IPS DF 19.7 (cell line): Measurements from ENCODE around the gene TSNAXIP1.
"Not testable (repeated sequence)": the region's sequence is repeated elsewhere in the genome, so short reads cannot be mapped to it uniquely, and the experiment has no call there.

Experiments used
- DNase-seq: peaks from one replicate; pipeline ENCODE4 v3.0.0-alpha.2; 2013; ENCODE audit warnings: low read depth, low spot score

The TSNAXIP1 gene

DNA sequence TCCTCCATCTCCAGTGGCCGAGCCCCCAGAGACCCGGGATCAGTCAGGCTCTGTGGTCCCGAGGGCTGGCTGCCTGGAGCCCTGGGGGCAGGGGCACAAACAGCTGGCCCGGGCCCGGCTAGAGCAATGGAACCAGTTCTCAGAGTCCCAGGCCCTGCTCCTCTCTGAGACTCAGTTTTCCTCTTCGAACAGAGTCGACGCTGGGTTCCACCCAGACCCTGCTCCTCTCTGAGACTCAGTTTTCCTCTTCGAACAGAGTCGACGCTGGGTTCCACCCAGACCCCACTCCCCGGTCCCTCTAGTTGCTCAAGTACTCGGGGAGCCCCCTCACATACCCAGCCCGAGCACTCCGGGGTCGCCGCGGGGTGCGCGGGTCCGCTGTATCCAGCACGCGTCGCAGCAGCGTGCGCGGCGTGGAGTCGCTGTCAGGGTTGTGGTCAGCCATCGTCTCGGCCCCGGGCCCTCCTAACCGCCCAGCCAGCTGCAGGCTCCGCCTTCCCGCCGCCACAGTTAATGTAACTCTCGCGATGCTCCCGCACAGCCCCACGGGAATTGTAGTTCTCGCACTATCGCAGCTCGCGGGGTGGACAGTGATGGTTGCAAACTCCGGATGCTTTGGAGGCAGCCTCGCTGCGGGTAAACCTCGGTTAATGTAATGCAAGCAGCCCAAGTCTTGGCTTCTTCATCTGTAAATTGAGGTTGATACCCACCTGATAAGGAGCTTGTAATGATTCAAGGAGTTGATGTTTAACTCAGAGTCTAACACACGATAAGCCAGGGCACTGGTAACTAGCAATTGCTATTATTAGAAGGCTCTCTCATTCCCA, 26.9 kb downstream of the TSNAXIP1 start:
- DNase-seq = no peak

DNA sequence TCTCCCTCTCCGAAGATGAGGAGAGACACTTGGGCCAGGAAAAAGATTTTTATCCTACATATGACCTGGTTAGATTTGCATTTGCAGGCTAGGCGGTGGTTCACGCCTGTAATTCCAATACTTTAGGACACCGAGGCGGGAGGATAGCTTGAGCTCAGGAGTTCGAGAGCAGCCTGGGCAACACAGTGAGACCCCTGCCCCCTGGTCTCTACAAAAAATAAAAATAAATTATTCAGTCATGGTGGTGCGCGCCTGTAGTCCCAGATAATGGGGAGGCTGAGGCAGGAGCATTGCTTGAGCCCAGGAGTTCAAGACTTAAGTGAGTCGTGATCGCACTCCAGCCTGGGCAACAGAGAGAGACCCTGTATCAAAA, 27.5 kb downstream of the TSNAXIP1 start:
- DNase-seq = no peak

DNA sequence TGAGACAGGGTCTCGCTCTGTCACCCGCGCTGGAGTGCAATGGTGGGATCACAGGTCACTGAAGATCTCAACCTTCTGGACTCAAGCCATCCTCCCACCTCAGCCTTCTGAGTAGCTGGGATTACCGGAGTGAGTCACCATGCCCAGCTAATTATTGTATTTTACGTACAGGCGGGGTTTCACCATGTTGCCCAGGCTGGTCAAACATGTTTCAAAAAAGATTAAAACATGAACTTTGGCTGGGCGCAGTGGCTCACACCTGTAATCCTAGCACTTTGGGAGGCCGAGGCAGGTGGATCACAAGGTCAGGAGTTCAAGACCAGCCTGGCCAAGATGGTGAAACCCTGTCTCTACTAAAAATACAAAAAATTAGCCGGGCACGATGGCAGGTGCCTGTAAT, 30.5 kb downstream of the TSNAXIP1 start:
- DNase-seq = not testable (repeated sequence)

DNA sequence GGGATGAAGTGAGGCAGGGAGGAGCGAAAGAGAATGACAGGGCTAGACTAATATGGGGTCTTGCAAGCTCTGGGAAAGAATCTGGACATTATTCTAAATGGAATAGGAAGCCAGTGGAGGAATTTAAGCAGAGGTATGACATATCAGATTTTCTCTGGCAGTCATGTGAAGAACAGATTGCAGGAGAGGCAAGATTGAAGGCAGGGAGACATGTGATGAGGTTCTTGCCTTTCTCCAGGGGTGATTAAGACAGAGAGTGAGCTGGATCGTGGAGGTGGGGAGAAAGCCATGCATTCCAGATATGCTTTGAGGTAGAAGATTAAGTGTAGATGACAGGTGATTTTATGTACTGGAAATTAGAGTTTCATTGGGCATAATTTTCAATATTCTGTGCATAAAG, 31.1 kb downstream of the TSNAXIP1 start:
- no peak for DNase-seq

DNA sequence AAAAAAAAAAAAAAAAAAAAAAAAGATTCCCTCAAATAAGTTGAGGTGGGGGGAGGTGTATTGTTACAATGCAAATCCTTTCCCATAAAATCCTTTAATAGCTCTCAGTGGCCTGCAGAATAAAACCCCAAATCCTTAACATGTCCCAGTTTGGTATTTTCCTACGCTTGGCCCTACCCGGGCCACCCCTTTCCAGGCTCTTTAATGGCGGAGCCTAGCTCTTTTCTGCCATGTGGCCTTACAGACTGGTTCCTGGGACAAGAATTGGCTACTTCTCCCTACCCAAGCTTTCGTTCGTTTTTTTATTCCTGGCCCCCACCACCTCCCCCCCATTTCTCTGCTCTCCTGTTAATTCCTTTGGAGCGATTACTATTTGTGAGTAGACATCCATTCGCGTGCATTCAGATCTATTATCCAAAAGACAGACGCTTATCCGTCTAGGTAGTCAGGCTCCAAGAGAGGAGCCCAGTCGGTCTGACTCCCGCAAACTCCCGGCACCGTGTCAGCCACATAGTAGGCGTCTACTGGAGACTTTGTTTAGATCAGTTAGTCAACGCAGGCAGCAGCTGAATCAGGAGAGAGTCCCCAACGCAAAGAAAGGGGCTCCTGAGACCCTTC, 34.6 kb downstream of the TSNAXIP1 start:
- no peak for DNase-seq

DNA sequence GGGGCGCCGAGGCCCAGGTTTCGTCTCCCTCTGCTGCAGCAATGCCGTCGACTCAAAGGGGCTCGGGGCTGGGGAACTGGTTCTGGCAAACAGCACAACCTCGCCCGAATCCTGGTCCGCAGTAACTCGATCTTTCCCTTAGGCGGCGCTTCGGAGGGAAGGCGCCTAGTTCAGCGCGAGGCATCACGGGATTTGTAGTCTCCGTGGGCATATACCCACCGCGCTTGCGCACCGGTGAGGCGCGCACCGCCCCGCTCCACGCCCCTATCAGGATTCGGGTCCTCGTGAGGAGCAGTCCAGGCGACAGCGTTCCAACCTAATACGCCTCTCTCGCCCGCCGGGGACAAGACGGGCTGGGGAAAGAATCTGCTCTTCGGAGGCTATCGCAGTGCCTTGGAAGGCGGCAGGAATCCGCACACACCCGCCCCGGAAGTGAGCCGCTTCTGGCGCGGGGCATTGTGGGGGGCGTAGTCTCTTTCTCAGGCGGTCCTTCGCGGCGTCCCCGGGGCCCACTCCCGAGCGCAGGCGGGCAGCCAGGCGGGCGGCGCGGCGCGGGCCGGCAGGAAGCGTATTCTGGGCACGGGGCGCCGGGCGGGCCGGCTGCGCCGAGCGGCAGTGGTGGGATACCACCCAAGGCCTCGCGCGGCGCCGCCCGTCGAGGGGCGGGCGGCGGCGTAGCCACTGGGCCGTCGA, 35.3 kb downstream of the TSNAXIP1 start, which contains the start of gene THAP11:
Gene THAP11 (plus strand): TSS at position 505 of the 693 bp plus-strand sequence. CDS start 235 bp downstream, outside the sequence.
- DNase-seq = no peak

DNA sequence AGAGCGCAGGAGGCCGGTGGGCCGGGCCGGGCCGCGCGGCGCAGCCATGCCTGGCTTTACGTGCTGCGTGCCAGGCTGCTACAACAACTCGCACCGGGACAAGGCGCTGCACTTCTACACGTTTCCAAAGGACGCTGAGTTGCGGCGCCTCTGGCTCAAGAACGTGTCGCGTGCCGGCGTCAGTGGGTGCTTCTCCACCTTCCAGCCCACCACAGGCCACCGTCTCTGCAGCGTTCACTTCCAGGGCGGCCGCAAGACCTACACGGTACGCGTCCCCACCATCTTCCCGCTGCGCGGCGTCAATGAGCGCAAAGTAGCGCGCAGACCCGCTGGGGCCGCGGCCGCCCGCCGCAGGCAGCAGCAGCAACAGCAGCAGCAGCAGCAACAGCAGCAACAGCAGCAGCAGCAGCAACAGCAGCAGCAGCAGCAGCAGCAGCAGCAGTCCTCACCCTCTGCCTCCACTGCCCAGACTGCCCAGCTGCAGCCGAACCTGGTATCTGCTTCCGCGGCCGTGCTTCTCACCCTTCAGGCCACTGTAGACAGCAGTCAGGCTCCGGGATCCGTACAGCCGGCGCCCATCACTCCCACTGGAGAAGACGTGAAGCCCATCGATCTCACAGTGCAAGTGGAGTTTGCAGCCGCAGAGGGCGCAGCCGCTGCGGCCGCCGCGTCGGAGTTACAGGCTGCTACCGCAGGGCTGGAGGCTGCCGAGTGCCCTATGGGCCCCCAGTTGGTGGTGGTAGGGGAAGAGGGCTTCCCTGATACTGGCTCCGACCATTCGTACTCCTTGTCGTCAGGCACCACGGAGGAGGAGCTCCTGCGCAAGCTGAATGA, 36.0 kb downstream of the TSNAXIP1 start:
- DNase-seq = no peak

DNA sequence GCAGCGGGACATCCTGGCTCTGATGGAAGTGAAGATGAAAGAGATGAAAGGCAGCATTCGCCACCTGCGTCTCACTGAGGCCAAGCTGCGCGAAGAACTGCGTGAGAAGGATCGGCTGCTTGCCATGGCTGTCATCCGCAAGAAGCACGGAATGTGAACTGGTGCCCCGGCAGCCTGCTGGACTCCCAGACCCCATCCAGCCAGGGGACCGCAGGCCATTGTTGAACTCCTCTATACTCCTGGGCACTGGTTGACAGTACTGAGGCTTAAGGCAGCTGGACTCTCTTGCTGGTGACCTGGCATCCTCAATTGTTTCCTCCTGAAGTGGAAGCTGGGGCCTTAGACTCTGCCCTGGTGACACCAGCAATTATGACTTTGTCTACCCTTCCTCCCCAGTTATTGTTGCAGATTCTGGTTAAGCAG, 36.7 kb downstream of the TSNAXIP1 start:
- no peak for DNase-seq

DNA sequence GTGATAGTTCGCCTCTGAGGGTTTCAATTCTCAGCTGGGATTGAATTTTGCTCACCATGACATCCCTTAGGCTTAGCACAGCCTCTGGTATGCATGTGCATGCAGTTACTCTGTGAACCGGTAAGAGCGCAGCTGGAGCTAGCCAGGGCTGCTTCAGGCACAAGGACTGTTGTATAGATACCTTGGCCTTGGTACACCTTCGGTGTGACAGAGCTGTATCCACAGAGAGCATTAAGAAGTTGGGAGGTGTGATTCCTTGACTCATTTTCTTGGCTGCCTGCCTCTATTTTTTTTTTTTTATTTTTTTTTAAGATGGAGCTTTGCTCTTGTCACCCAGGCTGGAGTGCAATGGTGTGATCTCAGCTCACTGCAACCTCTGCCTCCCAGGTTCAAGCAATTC, 37.8 kb downstream of the TSNAXIP1 start:
- no peak for DNase-seq

DNA sequence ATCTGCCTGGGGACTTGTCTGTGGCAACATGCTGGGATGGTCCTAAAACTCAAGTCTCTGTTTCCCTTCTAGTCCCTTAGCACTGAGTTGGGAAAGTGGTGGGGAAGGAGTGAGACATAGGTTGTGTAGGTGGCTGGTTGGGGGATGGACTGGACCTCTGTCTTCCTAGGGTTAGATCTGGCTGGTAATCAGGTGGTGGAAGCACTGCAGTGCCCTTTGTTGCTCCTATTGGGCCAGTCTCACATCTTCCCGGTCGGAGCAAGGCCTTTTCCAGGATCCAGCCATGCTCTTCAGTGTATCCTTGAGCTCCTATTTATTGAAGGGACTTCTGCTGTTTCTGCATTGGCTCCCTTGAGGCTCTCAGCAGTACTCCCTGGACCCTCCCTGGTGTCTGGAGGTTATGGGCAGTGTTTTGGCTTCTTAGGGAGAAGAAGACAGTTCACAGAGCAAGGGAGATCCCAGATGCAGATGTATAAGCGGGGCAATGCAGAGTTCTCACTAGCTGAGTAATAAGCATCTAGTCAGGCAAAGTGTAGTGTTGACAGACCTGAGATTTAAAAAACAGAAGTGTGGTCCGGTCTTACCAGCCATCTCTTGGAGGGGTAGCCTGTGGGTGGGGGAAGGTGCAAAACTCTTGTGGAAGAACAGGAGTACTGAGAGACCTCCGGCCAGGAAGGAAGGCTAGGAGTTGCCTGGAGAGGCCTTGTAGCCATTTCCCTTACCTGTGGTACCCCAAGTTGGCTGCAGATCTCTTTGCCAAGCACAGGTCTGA, 38.8 kb downstream of the TSNAXIP1 start:
- DNase-seq = no peak

DNA sequence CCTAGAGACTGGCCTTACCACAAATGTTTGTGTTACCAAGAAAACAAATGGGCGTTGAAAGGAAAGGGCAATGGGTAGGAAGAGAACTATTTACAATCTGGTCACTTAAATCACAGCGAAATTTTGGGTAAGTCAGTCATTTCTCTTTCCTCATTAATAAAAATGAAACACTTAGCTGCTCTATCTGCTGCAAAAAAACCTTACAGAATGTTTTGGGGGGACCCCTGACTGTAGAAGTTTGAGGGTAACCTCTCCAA, 39.3 kb downstream of the TSNAXIP1 start:
- no peak for DNase-seq

DNA sequence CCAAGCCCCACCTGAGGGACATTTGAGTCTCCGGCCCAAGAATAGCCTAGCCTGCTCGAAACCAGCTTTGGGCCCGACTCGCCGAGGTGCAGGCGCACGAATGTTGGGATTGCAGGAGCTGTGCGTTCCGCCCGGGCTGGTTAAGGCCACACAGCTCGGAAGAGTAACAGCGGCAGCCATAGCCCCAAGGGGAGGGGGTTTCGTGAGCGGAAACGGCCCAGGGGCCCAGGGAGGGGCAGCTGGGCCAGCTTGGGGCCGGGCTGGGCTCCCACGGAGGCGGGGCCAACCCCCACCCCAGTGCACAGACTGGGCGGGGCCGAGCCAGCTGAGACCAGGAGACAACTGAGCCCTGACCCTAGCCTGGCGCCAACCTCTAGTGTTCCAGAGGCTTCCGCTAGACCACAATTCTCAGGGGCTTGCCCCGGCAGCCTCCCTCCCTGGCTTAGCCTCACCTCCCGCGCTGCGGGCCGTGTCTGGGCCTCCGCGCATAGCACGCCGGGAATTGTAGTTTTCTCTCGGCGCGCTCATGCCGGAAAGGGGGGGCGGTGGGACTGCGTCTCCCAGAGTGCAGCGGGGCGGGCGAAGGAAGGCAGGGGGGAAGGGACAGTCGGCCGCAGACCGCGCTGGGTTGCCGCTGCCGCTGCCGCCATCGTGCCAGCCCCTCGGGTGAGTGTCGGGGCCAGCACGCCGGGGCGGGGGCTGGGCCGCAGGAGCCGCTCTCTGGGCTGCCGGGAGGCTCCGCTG, 39.8 kb downstream of the TSNAXIP1 start, which contains the start of gene NUTF2:
Gene NUTF2 (plus strand): TSS at position 614 of the 744 bp plus-strand sequence. CDS start 18,198 bp downstream, outside the sequence.
- peak; percentile 94 for DNase-seq

DNA sequence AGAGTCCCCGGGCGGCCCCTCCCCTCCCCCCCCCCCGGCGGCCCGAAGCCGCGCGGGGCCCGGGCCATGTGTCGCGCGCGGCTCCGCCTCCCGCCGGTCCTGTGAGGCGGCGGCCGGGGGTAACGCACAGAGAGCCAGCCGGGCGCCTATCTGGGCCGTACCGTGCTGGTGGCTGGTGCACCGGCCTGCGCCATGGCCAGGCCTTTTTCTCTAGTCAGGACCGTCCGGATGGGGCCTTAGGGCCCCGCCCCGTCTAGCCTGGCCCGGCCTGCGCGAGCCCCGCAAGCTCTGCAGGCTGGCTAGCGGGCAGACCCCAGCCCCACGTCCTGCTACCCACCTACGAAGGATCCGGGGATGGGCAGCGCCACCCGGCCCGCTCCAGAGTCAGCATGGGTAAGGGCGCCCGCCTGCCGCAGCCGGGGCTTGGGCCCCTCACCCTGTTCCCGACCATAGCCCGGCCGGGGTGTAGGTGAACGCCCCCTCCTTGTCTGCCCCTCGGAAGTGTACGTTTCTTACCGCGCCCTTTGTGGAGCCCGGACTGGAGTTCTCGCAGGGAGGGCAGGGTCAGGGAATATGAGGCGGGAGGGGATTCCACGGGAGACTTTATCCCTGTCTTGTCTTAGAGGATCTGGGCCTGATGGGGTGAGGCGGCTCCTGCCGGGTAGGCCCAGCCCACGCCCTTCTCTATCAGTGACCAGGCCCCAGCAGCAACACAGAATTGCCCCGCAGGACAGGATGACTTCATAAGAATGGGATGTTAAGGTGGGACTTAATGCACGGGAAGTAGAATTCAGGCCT, 40.6 kb downstream of the TSNAXIP1 start, which contains the start of gene CENPT:
Gene CENPT (minus strand): TSS at position 630 of the 798 bp plus-strand sequence. CDS start 13,834 bp downstream, outside the sequence.
- no peak for DNase-seq

DNA sequence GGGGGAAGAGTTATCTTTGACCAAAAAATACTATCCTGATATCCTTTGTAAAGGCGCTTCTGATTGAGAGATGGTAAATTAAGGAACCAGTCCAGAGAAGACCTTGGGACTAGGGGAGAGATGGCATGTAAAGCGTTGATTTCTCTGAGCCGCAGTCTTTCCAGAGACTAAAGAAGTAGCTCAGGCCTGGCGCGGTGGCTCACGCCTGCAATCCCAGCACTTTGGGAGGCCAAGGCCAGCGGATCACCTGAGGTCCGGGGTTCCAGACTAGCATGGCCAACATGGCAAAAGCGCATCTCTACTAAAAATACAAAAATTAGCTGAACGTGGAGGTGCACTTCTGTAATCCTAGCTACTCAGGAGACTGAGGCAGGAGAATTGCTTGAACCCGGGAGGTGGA, 41.4 kb downstream of the TSNAXIP1 start:
- no peak for DNase-seq

DNA sequence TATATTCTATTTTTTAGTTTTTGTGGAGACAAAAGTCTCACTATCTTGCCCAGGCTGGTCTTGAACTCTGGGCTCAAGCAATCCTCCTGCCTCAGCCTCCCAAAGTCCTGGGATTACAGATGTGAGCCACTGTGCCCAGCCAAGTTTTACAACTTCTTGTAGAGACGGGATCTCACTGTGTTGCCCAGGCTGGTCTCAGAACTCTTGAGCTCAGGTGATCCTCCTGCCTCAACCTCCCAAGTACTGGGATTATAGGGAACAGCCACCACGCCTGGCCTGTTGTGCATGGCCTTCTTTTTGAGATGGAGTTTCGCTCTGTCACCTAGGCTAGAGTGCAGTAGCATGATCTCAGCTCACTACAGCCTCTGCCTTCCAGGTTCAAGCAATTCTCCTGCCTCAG, 47.0 kb downstream of the TSNAXIP1 start:
- DNase-seq = no peak

DNA sequence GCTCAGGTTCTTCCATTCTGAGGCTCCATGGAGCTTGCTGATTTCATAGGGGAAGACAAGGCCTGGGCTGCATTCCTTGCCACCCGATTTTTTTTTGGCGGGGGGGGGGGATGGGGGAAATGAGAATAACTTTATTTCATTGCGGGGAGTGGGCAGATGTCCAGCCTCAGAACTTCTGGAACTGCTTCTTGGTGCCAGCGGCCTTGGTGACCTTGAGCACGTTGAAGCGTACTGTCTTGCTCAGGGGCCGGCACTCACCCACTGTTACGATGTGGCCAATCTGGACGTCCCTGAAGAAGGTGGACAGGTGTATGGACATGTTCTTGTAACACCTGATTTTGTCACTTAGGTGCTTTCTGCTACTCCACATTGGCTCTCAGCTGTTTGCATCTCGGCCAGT, 49.1 kb downstream of the TSNAXIP1 start:
- DNase-seq = no peak

DNA sequence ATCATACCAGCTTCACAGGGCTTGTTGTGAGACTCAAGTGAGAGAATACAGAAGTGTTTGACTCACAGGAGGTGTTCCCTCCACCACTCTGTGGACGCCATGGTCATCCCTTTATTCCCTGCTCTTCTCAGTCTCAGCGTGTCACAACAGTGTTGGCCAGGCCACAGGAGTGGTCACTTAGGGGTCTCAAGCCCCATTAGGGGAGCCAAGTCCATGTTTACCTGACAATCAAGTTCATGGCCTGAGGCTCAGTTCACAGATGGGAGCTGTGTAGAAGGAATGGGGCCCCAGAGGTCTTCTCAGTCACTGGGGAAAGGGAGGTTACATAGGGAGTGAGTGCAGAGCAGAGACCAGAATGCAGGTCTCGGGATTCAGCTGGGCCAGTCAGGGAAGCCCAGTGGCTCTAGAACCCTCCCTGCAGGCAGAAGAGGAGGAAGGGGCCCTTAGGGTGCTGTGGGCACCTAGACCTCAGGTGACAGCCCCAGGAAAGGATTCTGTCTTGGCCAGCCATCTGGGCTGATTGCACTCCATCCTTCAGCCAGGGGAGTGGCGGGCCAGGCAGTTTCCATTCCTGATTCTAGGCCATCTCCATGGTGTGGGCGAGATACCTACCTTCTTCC, 50.3 kb downstream of the TSNAXIP1 start:
- DNase-seq = no peak

DNA sequence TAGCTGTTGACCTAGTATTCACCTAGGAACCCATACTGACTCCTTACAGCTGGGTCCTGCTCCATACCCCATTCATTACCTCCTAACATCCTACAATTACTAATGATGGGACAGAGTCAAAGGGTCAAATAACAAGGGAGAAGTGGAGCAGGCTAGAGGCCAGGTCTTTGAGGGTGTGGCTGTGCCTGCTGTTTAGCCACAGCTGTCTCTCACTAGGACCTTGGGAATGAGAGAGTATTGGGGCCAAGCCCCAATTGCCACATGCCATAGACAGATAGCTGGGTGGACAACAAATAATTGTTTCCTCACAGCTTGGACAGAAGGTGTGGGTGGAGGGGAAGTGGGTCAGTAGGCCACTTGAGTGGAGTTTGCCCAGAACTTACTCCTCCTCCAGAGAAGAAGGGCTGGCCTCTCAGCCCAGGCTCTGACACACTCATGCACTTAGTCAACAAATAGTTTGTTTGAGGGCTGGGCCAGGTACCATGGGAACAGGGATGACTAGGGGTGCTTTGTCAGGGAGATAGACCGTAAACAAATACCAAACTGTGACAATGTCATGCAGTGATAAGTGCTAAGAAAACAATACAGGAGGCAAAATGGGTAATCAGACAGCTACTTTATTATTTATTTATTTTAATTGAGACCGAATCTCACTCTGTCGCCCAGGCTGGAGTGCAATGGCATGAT, 51.0 kb downstream of the TSNAXIP1 start:
- no peak for DNase-seq
